Astrocyte (in vitro differentiated cells and primary cell): ENCODE results near the gene B3GNT9.

ENCODE experiments used
- EZH2 ChIP-seq: IDR thresholded peaks from 2 replicates; pipeline ENCODE4 v1.6.1; 2012; ENCODE audit warnings: mild to moderate bottlenecking, low read length, inconsistent platforms; ENCODE audit not compliant: insufficient read depth
- TF ChIP-seq, protein P1 (sequence below): IDR thresholded peaks from 2 replicates; pipeline ENCODE4 v1.5.1; 2011; ENCODE audit warnings: low read depth, mild to moderate bottlenecking, inconsistent platforms, low read length, moderate library complexity; ENCODE audit not compliant: insufficient read depth

DNA sequence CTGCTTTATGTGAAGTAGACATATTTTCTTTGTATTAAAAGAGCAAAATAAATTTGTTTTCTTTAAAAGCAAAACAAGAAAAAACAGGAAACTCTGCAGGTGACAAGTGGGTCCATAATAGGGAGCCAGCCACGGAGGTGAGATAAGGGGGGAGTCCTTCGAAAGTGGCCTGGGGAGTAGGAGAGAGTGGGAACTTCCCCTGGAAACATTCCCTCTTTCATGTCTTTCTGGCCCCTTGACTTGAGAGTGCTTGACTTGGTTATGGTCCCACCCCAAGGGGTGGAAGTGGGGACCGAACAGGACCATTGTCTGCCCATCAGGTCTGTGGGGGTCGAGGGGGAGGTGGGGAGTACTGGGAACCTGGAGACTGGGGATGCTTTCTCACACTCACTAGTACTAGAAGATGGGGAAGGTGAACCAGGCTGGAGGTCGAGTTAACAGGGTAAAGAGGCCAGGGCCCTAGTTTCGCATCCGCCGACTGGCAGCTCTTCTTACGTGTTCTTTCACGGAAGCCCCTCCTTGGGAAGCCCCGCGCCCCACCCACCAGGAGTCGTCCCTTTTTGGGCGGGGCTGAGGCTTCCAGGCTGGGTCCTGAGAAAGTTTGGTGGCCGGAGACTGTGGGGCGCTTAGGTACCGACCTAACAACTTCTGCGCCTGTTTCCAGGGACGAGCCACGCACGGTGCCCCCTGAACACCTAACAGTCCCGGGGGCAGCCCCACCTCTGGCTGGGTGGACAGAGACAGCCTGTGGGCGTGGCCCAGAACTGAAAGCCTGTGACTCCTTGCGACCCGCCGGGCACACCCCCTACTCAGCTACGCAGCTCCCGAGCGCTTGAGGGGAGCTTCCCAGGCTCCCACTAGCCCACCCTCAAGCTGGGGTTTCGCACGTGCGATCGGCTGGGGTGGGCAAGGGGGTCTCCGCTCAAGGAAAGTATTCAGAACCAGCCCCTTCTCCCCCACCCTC lies 8.1 kb upstream of the B3GNT9 start:
- TF ChIP-seq, protein P1, sequence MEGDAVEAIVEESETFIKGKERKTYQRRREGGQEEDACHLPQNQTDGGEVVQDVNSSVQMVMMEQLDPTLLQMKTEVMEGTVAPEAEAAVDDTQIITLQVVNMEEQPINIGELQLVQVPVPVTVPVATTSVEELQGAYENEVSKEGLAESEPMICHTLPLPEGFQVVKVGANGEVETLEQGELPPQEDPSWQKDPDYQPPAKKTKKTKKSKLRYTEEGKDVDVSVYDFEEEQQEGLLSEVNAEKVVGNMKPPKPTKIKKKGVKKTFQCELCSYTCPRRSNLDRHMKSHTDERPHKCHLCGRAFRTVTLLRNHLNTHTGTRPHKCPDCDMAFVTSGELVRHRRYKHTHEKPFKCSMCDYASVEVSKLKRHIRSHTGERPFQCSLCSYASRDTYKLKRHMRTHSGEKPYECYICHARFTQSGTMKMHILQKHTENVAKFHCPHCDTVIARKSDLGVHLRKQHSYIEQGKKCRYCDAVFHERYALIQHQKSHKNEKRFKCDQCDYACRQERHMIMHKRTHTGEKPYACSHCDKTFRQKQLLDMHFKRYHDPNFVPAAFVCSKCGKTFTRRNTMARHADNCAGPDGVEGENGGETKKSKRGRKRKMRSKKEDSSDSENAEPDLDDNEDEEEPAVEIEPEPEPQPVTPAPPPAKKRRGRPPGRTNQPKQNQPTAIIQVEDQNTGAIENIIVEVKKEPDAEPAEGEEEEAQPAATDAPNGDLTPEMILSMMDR, result no peak
- TF ChIP-seq EZH2, result no peak
